ENCODE results near the gene RABGGTA.

RABGGTA gene

GRCh38 chr14:24240110-24240918 lies 31.1 kb downstream of the RABGGTA start:
- Histone ChIP-seq H4K20me1 (peaks cover 26 to 54% (median 42%) of the 10 kb centered on the region in 11 experiments; a peak in 20 of 22 replicates), H3K27me3 (no peaks in the 10 kb centered on the region), H3K27ac (peak overlapping the region in 2 of 11 experiments; percentile 8 to 42; a peak in 4 of 22 replicates), H3K4me2 (peak overlapping the region; percentile 84 to 99 (median 94)), H3K36me3 (peaks cover 59 to 62% (median 59%) of the 10 kb centered on the region in 11 experiments), H3K4me1 (peaks cover 41 to 73% (median 60%) of the 10 kb centered on the region in 10 experiments), H3K4me3 (peak overlapping the region in 8 of 10 experiments; percentile 23 to 83 (median 76); a peak in 13 of 20 replicates), H3K9ac (peak overlapping the region; percentile 10 to 96 (median 93); a peak in 18 of 22 replicates), H3K9me3 (replicated peaks in 1 of 11) (no peaks in the 10 kb centered on the region)
- no peak for TF ChIP-seq Cebpa-rat (IDR thresholded peaks at IDR 0.05)

- peaks cover 62 to 76% (median 72%) of the 10 kb centered on the region in 11 experiments for H3K36me3 ChIP-seq
- peak overlapping the region in 9 of 11 experiments; percentile 0 to 95 (median 93); a peak in 10 of 22 replicates for H3K9ac ChIP-seq
- H3K4me2 ChIP-seq, result peak overlapping the region; percentile 84 to 99 (median 94); a peak in 19 of 22 replicates
- H3K27ac ChIP-seq, result peak overlapping the region in 5 of 11 experiments; percentile 9 to 41 (median 35); a peak in 7 of 22 replicates
- H3K27me3 ChIP-seq, result no peaks in the 10 kb centered on the region
- peaks cover 51 to 78% (median 65%) of the 10 kb centered on the region in 10 experiments for H3K4me1 ChIP-seq
- peaks cover 26 to 54% (median 42%) of the 10 kb centered on the region in 11 experiments; a peak in 20 of 22 replicates for H4K20me1 ChIP-seq
- TF ChIP-seq Cebpa-rat (IDR thresholded peaks at IDR 0.05), result no peak
- H3K4me3 ChIP-seq, result peak overlapping the region in 3 of 10 experiments; percentile 23 to 81 (median 76); a peak in 3 of 20 replicates
- no peaks in the 10 kb centered on the region for H3K9me3 ChIP-seq (replicated peaks in 1 of 11)
Observed at GRCh38 chr14:24238527-24239037, 32.8 kb downstream of the RABGGTA start.

- Histone ChIP-seq H3K4me1 (peaks cover 51 to 80% (median 67%) of the 10 kb centered on the region in 10 experiments), H3K27me3 (no peaks in the 10 kb centered on the region), H3K4me2 (peak overlapping the region in 8 of 11 experiments; percentile 84 to 98 (median 91); a peak in 14 of 22 replicates), H3K27ac (peak overlapping the region in 3 of 11 experiments; percentile 13 to 39 (median 35); a peak in 5 of 22 replicates), H4K20me1 (peaks cover 26 to 54% (median 42%) of the 10 kb centered on the region in 11 experiments; a peak in 20 of 22 replicates), H3K36me3 (peaks cover 62 to 76% (median 72%) of the 10 kb centered on the region in 11 experiments), H3K9ac (peak overlapping the region in 4 of 11 experiments; percentile 41 to 95 (median 94); a peak in 3 of 22 replicates), H3K9me3 (replicated peaks in 1 of 11) (no peaks in the 10 kb centered on the region), H3K4me3 (no peak overlapping the region)
- TF ChIP-seq Cebpa-rat (IDR thresholded peaks at IDR 0.05), result no peak
Observed at GRCh38 chr14:24238123-24238522, 33.3 kb downstream of the RABGGTA start.

GRCh38 chr14:24237463-24237955 lies 33.9 kb downstream of the RABGGTA start:
- Histone ChIP-seq H3K4me2 (peak overlapping the region in 2 of 11 experiments; percentile 93 to 94; a peak in 1 of 22 replicates), H3K27me3 (no peaks in the 10 kb centered on the region), H3K27ac (no peak overlapping the region), H3K9me3 (replicated peaks in 1 of 11) (no peaks in the 10 kb centered on the region), H3K36me3 (peaks cover 62 to 76% (median 72%) of the 10 kb centered on the region in 11 experiments), H3K4me1 (peaks cover 53 to 80% (median 67%) of the 10 kb centered on the region in 10 experiments), H3K9ac (no peak overlapping the region), H3K4me3 (no peak overlapping the region), H4K20me1 (peaks cover 26 to 54% (median 42%) of the 10 kb centered on the region in 11 experiments; a peak in 20 of 22 replicates)
- TF ChIP-seq Cebpa-rat (IDR thresholded peaks at IDR 0.05), result no peak

GRCh38 chr14:24236689-24237462 lies 34.5 kb downstream of the RABGGTA start:
- TF ChIP-seq Cebpa-rat (IDR thresholded peaks at IDR 0.05), result no peak
- Histone ChIP-seq H3K36me3 (peaks cover 62 to 76% (median 72%) of the 10 kb centered on the region in 11 experiments), H3K4me2 (no peak overlapping the region), H3K9ac (no peak overlapping the region), H3K4me3 (no peak overlapping the region), H3K27ac (no peak overlapping the region), H4K20me1 (peaks cover 24 to 52% (median 40%) of the 10 kb centered on the region in 11 experiments; a peak in 20 of 22 replicates), H3K27me3 (no peaks in the 10 kb centered on the region), H3K4me1 (peaks cover 53 to 80% (median 67%) of the 10 kb centered on the region in 10 experiments), H3K9me3 (replicated peaks in 1 of 11) (no peaks in the 10 kb centered on the region)

- no peaks in the 10 kb centered on the region for H3K27me3 ChIP-seq
- peaks cover 60 to 72% (median 69%) of the 10 kb centered on the region in 11 experiments for H3K36me3 ChIP-seq
- TF ChIP-seq Cebpa-rat (IDR thresholded peaks at IDR 0.05), result no peak
Observed at GRCh38 chr14:24235804-24236688, 35.4 kb downstream of the RABGGTA start.

More at GRCh38 chr14:24235804-24236688, 35.4 kb downstream of the RABGGTA start:
- peaks cover 15 to 44% (median 32%) of the 10 kb centered on the region in 11 experiments; a peak in 19 of 22 replicates for H4K20me1 ChIP-seq
- H3K4me1 ChIP-seq, result peaks cover 51 to 78% (median 64%) of the 10 kb centered on the region in 10 experiments
- H3K4me3 ChIP-seq, result no peak overlapping the region
- H3K9me3 ChIP-seq (replicated peaks in 1 of 11), result no peaks in the 10 kb centered on the region
- peak overlapping the region in 3 of 11 experiments; percentile 84 to 98 (median 87); a peak in 5 of 22 replicates for H3K4me2 ChIP-seq
- no peak overlapping the region for H3K9ac ChIP-seq
- H3K27ac ChIP-seq, result no peak overlapping the region
